Activated B cell treated with CpG ODN at 0.5 μM for 24 hours (primary cell): ENCODE measurements around the gene TCOF1. TPM values are rescaled to one million over a fixed set of nuclear protein-coding genes. Genes with fewer than 3 reads are reported as not detected.

Experiments used
- ATAC-seq: fragments of 200-7000 bp; cut with Tn5 transposase; one replicate; pipeline ENCODE4 v1.10.0; 2021; ENCODE audit warnings: low read depth, mild to moderate bottlenecking, moderate library complexity
- CTCF ChIA-PET: fragments of 350-600 bp; sonication (Branson Sonifier 250); formaldehyde crosslinking; loops from one replicate; lab custom pipeline; 2021; ENCODE audit warnings: antibody characterized with exemption; lab: Charles Lee
- POLR2A ChIA-PET: fragments of 350-600 bp; sonication (Branson Sonifier 250); formaldehyde crosslinking; loops from one replicate; lab custom pipeline; 2021; ENCODE audit warnings: antibody characterized with exemption; lab: Charles Lee
- DNase-seq: peaks from one replicate; pipeline ENCODE4 v3.0.0; 2022
- H3K27ac Mint-ChIP-seq: one replicate; pipeline ENCODE4 v1.8.0; 2020; ENCODE audit warnings: mixed read lengths
- H3K27me3 Mint-ChIP-seq: one replicate; pipeline ENCODE4 v1.8.0; 2021; ENCODE audit warnings: mixed read lengths
- H3K36me3 Mint-ChIP-seq: one replicate; pipeline ENCODE4 v1.8.0; 2021; ENCODE audit warnings: low read depth, mixed read lengths
- H3K4me1 Mint-ChIP-seq: one replicate; pipeline ENCODE4 v1.8.0; 2021; ENCODE audit warnings: mixed read lengths
- H3K4me3 Mint-ChIP-seq: one replicate; pipeline ENCODE4 v1.8.0; 2020; ENCODE audit warnings: mild to moderate bottlenecking, mixed read lengths
- H3K9me3 Mint-ChIP-seq: one replicate; pipeline ENCODE4 v1.8.0; 2020; ENCODE audit warnings: mixed read lengths
- intact Hi-C: fragments of 100-400 bp; cut with micrococcal nuclease; formaldehyde crosslinking; loops from one replicate; pipeline ENCODE4 v1.15.1; 2024
- total RNA-seq: library from RNA; stranded (reverse); gene quantifications from 2 replicates; pipeline ENCODE4 v1.2.3, GENCODE V29; 2022
- TF ChIP-seq, protein P1 (sequence below): fragments of 200-600 bp; IDR thresholded peaks from one replicate; pipeline ENCODE4 v1.8.0; 2022; ENCODE audit warnings: antibody characterized with exemption, mild to moderate bottlenecking

The TCOF1 gene
- total RNA-seq, 1 donor from 2014 or later, result 76.1 TPM

DNA sequence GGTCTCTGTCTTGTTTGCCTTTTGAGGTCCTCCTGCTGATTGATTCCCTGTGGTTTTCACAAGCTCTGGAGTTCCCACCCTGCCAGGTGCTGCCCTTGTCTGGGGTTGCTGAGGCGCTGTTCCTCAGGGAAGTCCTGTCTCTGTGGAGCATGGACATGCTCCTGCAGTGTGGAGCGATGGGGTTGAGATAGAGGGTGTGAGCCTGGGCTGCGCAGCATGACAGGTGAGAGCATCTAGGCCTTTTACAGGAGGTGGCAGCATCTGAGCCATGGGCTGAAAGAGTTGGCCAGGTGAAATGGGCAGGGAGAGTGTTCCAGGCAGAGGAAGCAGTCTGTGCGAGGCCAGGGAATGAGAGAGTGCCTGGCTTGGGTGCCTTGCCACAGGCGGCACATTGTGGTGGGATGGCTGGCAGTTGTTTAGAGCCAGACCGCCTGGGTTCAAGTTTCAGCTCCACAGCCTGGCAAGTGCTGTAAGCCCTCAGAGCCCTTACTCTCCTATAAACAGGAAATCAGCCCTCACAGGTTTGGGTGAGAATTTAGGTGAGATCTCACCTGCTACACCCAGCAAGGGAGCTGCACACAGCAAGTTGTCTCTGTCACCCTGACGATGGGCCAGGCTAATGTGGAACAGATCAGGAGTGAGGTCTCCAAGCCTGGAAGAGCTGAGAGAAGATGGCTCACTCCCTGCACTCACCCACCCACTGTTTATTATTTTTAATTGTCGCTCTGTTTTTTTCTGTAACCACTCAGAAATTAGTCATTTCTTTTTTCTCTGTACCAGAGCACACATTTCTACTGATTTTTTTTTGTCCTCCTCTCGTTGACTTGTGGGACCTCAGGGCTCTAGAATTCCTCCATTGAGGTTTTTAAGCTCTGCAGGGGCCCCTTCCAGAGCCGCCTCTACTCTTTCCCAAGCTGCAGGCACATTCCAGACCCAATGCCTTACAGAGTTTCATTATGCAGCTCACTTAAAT is 19.6 kb downstream of the TCOF1 start:
- H3K27ac Mint-ChIP-seq, result no peak overlapping the region
- H3K27me3 Mint-ChIP-seq, result no peaks in the 10 kb centered on the region
- no peaks in the 10 kb centered on the region for H3K9me3 Mint-ChIP-seq
- ATAC-seq (no peak), DNase-seq (no peak)
- H3K4me3 Mint-ChIP-seq, result no peak overlapping the region
- H3K36me3 Mint-ChIP-seq, result peaks cover 96% of the 10 kb centered on the region
- CTCF ChIA-PET, result no interaction called here
- TF ChIP-seq, protein P1, sequence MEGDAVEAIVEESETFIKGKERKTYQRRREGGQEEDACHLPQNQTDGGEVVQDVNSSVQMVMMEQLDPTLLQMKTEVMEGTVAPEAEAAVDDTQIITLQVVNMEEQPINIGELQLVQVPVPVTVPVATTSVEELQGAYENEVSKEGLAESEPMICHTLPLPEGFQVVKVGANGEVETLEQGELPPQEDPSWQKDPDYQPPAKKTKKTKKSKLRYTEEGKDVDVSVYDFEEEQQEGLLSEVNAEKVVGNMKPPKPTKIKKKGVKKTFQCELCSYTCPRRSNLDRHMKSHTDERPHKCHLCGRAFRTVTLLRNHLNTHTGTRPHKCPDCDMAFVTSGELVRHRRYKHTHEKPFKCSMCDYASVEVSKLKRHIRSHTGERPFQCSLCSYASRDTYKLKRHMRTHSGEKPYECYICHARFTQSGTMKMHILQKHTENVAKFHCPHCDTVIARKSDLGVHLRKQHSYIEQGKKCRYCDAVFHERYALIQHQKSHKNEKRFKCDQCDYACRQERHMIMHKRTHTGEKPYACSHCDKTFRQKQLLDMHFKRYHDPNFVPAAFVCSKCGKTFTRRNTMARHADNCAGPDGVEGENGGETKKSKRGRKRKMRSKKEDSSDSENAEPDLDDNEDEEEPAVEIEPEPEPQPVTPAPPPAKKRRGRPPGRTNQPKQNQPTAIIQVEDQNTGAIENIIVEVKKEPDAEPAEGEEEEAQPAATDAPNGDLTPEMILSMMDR, result no peak
- POLR2A ChIA-PET, result interaction anchor here (1.2 kb wide), 1 partner anchor 15 kb away, joined by 3 read pairs; no protein-coding TSS in a partner anchor
- intact Hi-C loops, result no loop called here
- H3K4me1 Mint-ChIP-seq, result no peaks in the 10 kb centered on the region

DNA sequence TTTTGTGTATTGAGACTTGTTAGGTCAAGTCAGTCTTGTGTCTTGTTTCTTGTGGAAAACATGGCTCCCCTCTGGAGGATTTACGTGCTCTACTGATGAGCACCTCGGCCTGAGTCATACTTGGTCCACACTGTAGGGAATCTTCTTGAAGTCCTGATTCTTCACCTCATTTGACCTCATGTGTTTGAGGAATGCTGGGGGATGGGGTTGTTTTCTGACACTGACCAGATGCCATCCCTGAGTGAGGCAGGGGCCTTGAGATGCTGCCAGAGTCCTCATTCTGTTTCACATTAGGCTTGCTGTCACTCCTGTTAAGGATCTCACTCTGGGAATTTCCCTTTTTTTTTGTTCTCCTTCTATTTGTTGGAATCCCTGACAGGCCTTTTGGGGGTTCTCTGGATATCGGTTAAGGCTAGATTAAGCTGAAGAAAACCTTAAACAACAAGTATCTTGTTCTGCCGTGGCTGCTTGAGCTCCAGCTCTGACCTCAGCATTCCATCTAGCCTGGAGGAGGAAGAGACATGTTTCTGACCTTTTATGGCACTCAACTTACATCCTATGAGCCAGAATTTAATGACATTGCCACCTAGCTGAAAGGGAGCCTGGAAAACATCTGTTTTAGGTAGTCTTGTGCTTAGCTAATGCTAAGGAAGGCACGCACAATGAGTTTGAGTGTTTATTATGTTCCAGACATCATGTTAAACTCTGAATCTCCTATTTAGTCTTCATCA is 20.6 kb downstream of the TCOF1 start:
- ATAC-seq, result no peak
- POLR2A ChIA-PET, result no interaction called here
- H3K9me3 Mint-ChIP-seq, result no peaks in the 10 kb centered on the region
- no peaks in the 10 kb centered on the region for H3K4me1 Mint-ChIP-seq
- DNase-seq, result no peak
- no peaks in the 10 kb centered on the region for H3K27me3 Mint-ChIP-seq
- TF ChIP-seq, protein P1, result no peak
- H3K36me3 Mint-ChIP-seq, result peaks cover 96% of the 10 kb centered on the region
- H3K27ac Mint-ChIP-seq, result no peak overlapping the region
- intact Hi-C loops, result no loop called here
- no peak overlapping the region for H3K4me3 Mint-ChIP-seq
- CTCF ChIA-PET, result no interaction called here

DNA sequence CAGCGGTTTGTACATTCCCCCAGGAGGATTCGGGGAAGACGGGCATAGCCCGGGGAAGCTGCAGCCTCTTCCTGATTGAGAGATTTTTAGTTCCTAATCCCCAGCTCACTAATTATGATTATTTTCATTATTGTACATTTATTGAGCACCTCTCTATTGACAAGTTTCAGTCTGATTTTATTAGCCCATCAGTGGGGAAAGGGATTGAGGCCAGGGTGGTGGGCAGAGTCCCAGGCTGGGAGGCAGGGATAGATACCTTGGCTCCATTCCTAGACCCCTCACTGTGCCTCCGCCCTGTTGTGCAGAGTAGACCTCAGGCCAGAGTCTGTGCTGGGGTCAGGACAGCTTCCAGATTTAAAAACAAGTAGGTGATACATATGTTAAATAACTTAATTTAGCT is 27.2 kb downstream of the TCOF1 start:
- ChIA-PET POLR2A (interaction anchor here (0.9 to 1.1 kb wide), 3 partner anchors 13 to 65 kb away, joined by 3 read pairs; no protein-coding TSS in a partner anchor), CTCF (interaction anchor here (0.6 kb wide), 1 partner anchor 530 kb away, joined by 3 read pairs; no protein-coding TSS in a partner anchor)
- ATAC-seq (no peak), DNase-seq (no peak)
- Mint-ChIP-seq H3K27ac (no peak overlapping the region), H3K9me3 (no peaks in the 10 kb centered on the region), H3K4me3 (no peak overlapping the region), H3K4me1 (no peaks in the 10 kb centered on the region), H3K36me3 (peaks cover 93% of the 10 kb centered on the region), H3K27me3 (no peaks in the 10 kb centered on the region)
- intact Hi-C loops, result no loop called here
- TF ChIP-seq, protein P1, result no peak

DNA sequence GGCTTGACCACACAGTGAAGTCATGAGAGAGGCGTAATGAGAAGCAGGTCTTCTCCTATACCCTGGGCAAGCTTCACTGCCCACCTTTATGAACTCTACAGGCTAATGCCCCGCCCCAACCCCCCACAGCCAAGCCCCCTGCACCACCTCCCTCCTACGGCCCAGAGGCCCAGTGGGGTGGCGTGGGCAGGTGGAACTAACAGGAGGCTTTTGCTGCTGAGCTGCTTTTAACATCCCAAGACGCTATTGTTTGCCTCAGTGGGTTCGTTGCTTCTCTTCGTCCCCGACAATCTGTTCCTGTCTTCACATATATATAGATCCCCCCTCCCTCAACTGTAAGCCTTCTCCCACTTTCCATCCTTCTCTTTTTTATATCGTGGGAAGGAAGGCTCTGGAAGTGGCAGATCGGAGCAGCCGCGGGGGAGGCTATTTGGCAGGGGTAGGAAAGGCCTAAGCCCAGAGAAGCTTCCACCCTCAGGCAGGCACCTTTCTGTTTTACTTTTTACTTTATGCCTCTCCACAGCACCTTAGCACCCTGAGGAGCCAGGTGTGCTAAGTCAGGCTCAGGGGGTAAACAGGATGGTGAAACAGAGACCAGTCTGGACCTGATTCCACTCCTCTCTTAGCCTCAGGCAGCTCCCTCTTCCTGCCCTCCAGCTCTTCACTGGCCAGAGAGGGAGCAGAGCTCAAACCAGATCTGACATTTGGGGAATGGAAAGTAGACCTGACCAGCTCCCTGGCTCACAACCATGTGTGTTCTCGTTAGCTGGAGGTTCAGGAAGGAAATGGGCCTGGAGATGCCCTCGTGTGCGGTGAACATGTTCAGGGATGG is 28.7 kb downstream of the TCOF1 start:
- ATAC-seq, result no peak
- no peak overlapping the region for H3K27ac Mint-ChIP-seq
- DNase-seq, result no peak
- peaks cover 94% of the 10 kb centered on the region for H3K36me3 Mint-ChIP-seq
- H3K4me1 Mint-ChIP-seq, result no peaks in the 10 kb centered on the region
- ChIA-PET POLR2A (interaction anchor here (0.7 to 1.4 kb wide), 2 partner anchors 13 to 611 kb away, joined by 3 to 7 read pairs; no protein-coding TSS in a partner anchor), CTCF (interaction anchor here (2.3 kb wide), 1 partner anchor 10 kb away, joined by 6 read pairs; no protein-coding TSS in a partner anchor)
- no peaks in the 10 kb centered on the region for H3K27me3 Mint-ChIP-seq
- H3K9me3 Mint-ChIP-seq, result no peaks in the 10 kb centered on the region
- intact Hi-C loops, result no loop called here
- TF ChIP-seq, protein P1, result no peak
- H3K4me3 Mint-ChIP-seq, result no peak overlapping the region
